KMS-11 (cell line): ENCODE results near the gene RCAN2.

ENCODE experiments used
- H2AFZ ChIP-seq: fragments of 200-600 bp; sonication (generic); 2 replicates; pipeline ENCODE4 v1.6.1; 2016; ENCODE audit warnings: antibody characterized with exemption, mixed run types, low read depth
- H3K27ac ChIP-seq: fragments of 200-600 bp; sonication (generic); 2 replicates; pipeline ENCODE4 v1.6.1; 2016; ENCODE audit warnings: mild to moderate bottlenecking, mixed run types
- H3K27me3 ChIP-seq: fragments of 200-600 bp; sonication (generic); 2 replicates; pipeline ENCODE4 v1.6.1; 2017; ENCODE audit warnings: mild to moderate bottlenecking, low read depth, mixed run types, moderate library complexity; ENCODE audit not compliant: insufficient read depth
- H3K36me3 ChIP-seq: fragments of 200-600 bp; sonication (generic); 2 replicates; pipeline ENCODE4 v1.6.1; 2017; ENCODE audit warnings: mild to moderate bottlenecking, mixed run types; ENCODE audit not compliant: insufficient read depth
- H3K4me1 ChIP-seq: fragments of 200-600 bp; sonication (generic); 2 replicates; pipeline ENCODE4 v1.6.1; 2016; ENCODE audit warnings: mild to moderate bottlenecking, low read depth, mixed run types; ENCODE audit not compliant: poor library complexity, severe bottlenecking
- H3K4me2 ChIP-seq: fragments of 200-600 bp; sonication (generic); 2 replicates; pipeline ENCODE4 v1.7.0; 2016; ENCODE audit warnings: mild to moderate bottlenecking, mixed run types
- H3K4me3 ChIP-seq: fragments of 200-600 bp; sonication (generic); IDR thresholded peaks from 2 replicates; pipeline ENCODE4 v1.6.1; 2017; ENCODE audit warnings: low read depth, low read length, mixed read lengths; ENCODE audit not compliant: insufficient read depth
- H3K79me2 ChIP-seq: fragments of 200-600 bp; sonication (generic); 2 replicates; pipeline ENCODE4 v1.6.1; 2016; ENCODE audit warnings: low read depth, mixed run types; ENCODE audit not compliant: insufficient read depth
- H3K9ac ChIP-seq: fragments of 200-600 bp; sonication (generic); 2 replicates; pipeline ENCODE4 v1.6.1; 2016; ENCODE audit warnings: mild to moderate bottlenecking, mixed run types
- H4K20me1 ChIP-seq: fragments of 200-600 bp; sonication (generic); 2 replicates; pipeline ENCODE4 v1.6.1; 2016; ENCODE audit warnings: mild to moderate bottlenecking, mixed run types; ENCODE audit not compliant: insufficient read depth
- CTCF ChIP-seq: fragments of 200-600 bp; sonication (generic); conservative IDR thresholded peaks from 2 replicates; pipeline ENCODE4 v1.6.1; 2017; ENCODE audit warnings: low read depth, mild to moderate bottlenecking, antibody characterized with exemption, low read length, moderate library complexity, mixed read lengths

Gene RCAN2

GRCh38 chr6:46421939-46422338, 69.3 kb downstream of the RCAN2 start:
- H3K4me3 ChIP-seq: no peak overlapping the region
- no peak overlapping the region for H3K4me2 ChIP-seq
- no peak overlapping the region for H3K27ac ChIP-seq
- TF ChIP-seq CTCF: no peak
- H2AFZ ChIP-seq: no peak overlapping the region
- no peak overlapping the region for H3K9ac ChIP-seq
- no peaks in the 10 kb centered on the region for H3K79me2 ChIP-seq
- no peaks in the 10 kb centered on the region for H3K27me3 ChIP-seq
- no peaks in the 10 kb centered on the region for H3K36me3 ChIP-seq
- no peaks in the 10 kb centered on the region for H3K4me1 ChIP-seq
- H4K20me1 ChIP-seq: no peaks in the 10 kb centered on the region

- Histone ChIP-seq H3K36me3 (no peaks in the 10 kb centered on the region), H3K4me3 (no peak overlapping the region), H3K27ac (no peak overlapping the region), H3K4me1 (no peaks in the 10 kb centered on the region), H4K20me1 (no peaks in the 10 kb centered on the region), H2AFZ (no peak overlapping the region), H3K9ac (no peak overlapping the region), H3K79me2 (no peaks in the 10 kb centered on the region), H3K27me3 (no peaks in the 10 kb centered on the region), H3K4me2 (no peak overlapping the region)
- no peak for TF ChIP-seq CTCF
Measured at GRCh38 chr6:46420921-46421638, 70.2 kb downstream of the RCAN2 start.

- no peak overlapping the region for H2AFZ ChIP-seq
Measured at GRCh38 chr6:46419576-46420002, 71.7 kb downstream of the RCAN2 start.

GRCh38 chr6:46414398-46414797, 76.9 kb downstream of the RCAN2 start:
- H3K27ac ChIP-seq: no peak overlapping the region
- TF ChIP-seq CTCF: no peak
- no peak overlapping the region for H3K4me2 ChIP-seq
- H4K20me1 ChIP-seq: no peaks in the 10 kb centered on the region
- no peak overlapping the region for H3K4me3 ChIP-seq
- no peak overlapping the region for H3K9ac ChIP-seq
- no peak overlapping the region for H2AFZ ChIP-seq
- H3K79me2 ChIP-seq: no peaks in the 10 kb centered on the region
- H3K4me1 ChIP-seq: no peaks in the 10 kb centered on the region
- no peaks in the 10 kb centered on the region for H3K36me3 ChIP-seq
- H3K27me3 ChIP-seq: no peaks in the 10 kb centered on the region

More at GRCh38 chr6:46419576-46420002, 71.7 kb downstream of the RCAN2 start:
- Histone ChIP-seq H4K20me1 (no peaks in the 10 kb centered on the region), H3K4me1 (no peaks in the 10 kb centered on the region), H3K27me3 (no peaks in the 10 kb centered on the region), H3K79me2 (no peaks in the 10 kb centered on the region), H3K36me3 (no peaks in the 10 kb centered on the region), H3K4me2 (no peak overlapping the region), H3K27ac (no peak overlapping the region), H3K4me3 (no peak overlapping the region), H3K9ac (no peak overlapping the region)
- TF ChIP-seq CTCF: peak; percentile 74
